HL-60/S4 treated with phorbol 12-myristate 13-acetate at 8.2 ng/mL for 4 days and 3 days (cell line): ENCODE measurements around the gene WDR75.

Experiments
- in situ Hi-C: fragments of 300-500 bp; cut with MboI; formaldehyde crosslinking; loops from 2 replicates; pipeline ENCODE4 v1.15.0; 2022; ENCODE audit warnings: low sequenced_read_pairs

WDR75 gene

DNA sequence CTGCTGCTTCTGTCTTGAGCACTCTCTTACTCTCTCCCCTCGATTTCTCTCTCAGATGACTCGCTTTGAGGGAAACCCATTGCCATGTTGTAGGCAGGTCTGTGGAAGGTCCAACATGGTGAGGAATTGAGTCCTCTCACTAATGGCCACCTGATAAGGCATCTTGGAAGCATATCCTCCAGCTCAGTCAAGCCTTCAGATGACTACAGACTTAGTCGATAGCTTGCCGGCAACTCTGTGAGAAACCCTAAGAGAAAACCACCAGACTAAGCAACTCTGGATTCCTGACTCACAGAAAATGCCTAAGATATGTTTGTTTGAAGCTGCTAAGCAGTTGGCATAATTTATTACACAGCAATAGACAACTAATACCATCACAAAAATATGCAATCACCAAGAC, 51.2 kb downstream of the WDR75 start:
- in situ Hi-C loops = no loop called here

DNA sequence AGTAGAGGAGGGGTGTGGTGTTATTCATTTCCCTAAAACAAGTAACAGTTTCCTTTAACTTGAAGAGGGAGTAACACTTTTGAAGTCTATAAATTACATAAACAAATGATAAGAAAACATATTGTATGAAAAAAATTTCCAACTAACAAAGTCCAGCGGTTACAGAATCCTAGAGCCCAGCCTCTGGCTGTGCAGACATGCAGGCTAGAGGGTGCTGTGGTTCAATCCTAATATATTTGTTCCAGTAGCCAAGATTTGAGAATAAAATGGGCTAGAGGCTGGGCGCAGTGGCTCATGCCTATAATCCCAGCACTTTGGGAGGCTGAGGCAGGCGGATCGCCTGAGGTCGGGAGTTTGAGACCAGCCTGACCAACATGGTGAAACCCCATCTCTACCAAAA, 56.9 kb downstream of the WDR75 start:
- in situ Hi-C loops = no loop called here

DNA sequence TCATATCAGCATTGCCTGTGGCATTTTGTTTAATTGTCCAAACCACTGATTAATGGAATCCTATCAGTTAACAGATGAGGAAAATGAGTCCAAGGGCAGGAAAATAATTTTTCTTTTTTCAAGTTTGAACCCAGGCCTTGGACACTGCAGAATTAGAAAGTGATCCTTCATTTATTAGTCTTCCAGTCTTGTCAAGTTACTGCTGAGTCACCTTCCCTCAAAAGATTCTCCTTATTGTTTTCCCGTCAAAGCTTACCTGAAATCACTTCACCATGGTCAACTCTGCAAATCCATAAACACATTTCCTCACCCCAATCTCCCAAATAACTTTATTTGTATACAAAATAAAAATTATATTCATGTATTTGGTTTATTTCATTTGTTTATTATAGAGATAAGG, 57.9 kb downstream of the WDR75 start:
- in situ Hi-C loops = no loop called here

DNA sequence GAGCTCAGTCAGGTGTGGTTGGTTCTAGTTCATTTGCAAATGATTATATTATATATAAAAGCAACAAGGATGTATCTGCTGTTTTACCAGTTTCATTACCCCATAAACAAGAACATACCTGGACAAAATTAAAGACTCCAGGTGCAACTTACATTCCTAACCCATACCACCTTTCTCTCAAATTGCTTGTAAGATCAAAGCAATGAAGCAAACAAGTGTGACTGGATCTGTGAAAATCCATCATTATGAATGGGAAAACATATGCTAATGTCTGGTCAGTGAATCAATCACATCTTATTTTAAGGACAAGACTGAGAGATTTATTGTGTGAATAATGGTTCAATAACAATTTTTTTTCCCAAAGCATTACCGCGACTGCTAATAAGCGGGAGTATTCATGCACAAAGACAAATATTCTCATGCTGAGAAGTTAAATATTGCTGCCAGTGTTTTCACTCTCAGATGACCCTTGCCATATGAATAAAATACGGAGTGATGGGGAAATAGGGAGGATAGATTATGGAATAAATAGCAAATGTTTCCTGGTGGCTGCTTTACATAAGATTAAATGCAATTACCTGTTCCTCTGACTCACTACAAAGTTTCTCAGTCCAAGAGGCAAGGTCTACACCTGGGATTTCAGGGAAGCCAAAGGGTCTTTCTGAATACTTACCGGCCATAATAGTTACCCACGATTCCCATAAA, 59.3 kb downstream of the WDR75 start:
- in situ Hi-C loops = no loop called here

DNA sequence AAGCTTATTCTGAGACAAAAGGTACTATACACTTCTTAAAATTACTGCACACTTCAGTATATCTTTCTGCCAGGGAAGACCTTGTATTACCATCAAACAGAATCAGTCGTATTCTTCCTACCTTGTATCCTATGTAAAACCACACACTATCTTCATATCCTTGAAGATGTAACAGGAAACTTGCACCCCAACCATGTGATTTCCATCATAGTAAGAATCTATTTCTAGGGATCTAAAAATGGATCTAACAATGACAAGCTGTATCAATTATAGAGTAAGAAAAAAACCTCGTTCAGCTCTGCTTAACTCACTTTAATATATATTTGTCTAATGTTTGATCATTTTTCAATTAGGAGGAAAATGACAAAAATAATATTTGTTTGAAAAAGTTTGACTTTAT, 60.2 kb downstream of the WDR75 start:
- in situ Hi-C loops = no loop called here

DNA sequence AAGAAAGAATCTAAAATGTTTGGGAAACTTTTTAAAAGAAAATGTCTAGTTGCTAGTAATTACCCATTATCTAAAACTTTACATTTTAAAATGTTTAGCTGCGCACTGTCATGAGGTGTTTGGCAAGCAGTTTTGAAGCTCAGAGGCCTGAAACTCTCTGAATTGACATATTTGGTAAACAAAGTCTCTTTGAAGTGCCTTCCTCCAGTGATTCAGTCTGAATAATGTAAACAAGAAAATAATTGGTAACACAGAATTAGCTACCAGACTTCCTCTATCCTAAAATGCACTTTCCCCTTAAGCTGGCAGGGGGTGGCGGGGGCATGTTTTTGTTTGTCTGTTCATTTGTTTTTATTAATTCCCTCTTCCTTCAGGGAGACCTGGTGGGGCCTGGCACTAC, 61.4 kb downstream of the WDR75 start:
- in situ Hi-C loops = no loop called here

DNA sequence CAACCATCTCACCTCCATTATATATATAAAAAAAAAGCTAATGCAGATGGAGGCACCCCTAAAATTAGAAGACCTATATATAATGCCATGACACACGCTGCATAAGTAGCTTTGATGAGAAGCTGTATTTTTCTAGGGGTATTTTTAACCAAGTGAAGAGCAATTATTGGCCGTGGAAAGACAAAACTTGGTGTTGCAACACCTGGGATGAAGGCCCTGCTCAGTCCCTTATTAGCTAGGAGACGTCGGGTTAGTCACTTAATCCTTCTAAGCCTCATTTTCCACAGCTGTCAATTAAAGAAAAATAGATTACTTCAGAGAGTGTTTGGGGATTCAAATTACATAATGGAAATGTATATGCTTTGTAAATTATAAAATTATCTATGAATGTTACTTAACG, 63.0 kb downstream of the WDR75 start:
- in situ Hi-C loops = no loop called here

DNA sequence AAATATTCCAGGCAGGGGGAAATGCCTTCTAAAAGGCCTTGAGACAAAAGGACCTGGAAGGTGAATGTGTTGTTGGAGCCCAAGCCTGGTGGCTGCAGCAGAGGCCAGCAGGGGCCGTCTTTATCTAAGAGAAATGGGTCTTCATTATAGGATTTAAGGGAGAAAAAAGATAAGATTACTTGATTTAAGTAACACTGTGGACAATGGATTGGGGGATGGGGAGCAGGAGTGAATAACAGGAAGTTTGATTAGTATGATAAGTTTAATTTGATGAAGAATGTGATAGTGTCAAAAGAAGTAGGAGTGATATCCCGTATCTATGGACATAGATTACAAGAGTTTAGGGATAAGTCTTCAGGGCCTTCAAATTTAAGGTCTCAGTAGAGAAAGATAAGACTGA, 64.2 kb downstream of the WDR75 start:
- in situ Hi-C loops = no loop called here

DNA sequence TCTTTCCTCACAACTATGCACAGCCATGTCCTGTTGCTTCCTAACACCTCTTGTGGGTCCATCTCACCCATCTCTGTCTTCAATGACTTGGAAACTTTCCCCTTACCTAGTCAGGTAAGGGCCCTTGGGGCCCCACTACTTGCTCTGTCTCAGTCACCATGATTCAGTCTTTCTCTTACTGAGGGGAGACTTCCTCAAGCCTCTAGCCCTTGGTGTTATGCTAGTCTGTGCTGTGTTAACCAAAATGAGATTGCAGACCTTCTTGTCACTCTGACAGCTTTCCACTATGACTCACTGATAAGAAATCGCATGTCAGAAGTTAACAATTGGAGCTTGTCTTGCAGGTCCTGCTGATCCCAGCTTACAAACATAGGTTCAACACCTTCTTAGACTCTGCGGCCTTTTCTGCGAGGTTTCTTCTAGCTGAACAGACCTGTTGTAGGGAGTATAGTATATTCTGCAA, 65.3 kb downstream of the WDR75 start:
- in situ Hi-C loops = no loop called here

DNA sequence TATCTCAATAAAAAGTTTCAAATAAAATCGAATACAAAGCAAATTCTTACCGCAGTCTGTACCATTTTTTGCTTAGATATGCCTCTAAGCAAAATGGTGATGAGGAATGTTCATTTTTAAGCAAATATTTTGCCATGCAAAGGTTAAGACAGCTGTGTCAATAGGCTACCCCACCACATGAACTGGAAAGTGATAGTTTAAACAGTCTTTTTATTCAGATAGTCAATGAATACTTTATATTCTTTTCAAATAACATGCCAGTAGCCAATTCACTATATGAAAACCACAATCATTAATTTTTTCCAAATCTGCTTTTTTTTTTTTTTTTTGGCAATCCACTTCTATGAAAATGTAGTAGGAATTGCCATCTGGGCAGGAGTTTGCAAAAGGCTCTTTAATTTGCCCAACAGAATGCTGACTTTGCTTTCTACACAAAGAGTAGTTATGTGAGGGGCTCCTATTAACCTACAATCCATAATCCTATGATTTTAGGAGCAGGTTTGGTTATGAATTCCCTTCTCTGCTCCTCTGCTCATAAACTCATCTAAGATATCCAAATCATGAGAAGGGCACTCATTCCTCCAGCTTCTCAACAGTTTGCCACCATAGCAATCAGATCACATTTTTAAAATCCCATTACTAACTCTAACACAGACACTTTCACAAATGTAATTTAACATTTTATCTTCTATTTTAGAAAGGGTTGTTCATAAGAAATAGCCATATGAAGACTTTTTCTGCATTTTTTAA, 70.1 kb downstream of the WDR75 start:
- in situ Hi-C loops = no loop called here

DNA sequence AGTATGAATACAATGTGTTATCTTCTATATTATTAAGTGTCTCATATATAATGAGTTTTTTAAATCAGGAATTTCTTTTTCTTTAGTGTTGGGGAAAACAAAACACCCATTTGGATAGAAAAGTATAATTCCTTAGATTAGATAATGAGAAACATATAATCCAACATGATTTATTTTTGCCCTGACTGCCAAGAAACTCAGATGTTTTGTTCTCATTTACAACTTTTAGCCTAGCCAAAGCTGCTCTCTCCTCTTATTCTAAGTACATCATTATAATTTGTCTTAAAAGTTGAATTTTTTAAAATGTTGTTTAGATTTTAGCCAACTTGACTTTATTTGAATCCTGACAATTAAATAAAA, 70.7 kb downstream of the WDR75 start:
- in situ Hi-C loops = no loop called here

DNA sequence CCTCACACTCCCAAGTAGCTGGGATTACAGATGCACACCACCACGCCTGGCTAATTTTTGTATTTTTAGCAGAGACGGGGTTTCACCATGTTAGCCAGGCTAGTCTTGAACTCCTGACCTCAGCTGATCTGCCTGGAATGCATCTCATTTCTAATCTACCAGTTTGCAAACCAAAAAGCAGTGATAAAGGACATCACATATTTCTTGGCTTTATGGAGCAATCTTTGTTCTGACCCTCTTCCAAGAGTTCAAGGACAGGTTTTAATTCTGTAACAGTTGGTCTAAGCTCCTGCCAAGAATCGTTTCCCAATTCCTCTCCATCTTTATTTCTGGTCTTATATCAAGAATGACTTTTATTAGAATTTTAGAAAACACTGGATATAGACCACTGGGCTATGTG, 71.6 kb downstream of the WDR75 start:
- in situ Hi-C loops = no loop called here

DNA sequence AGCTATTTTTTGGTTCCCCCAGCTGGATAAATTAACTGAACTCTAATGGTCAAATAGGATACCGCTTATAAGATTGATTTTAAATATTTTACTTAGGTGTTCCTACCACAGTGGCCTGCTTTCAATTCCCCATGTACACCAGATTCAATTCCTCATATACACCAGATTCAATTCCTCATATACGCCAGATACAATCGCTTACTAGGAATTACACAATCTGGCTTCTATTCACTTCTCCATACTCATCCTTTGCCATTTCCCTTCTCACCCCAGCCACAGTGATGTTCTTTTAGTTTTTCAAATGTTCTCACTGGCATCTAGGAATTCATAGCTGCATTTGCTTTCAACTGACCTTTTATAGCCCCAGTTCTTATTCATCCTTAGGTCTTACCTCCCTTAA, 72.8 kb downstream of the WDR75 start:
- in situ Hi-C loops = no loop called here

DNA sequence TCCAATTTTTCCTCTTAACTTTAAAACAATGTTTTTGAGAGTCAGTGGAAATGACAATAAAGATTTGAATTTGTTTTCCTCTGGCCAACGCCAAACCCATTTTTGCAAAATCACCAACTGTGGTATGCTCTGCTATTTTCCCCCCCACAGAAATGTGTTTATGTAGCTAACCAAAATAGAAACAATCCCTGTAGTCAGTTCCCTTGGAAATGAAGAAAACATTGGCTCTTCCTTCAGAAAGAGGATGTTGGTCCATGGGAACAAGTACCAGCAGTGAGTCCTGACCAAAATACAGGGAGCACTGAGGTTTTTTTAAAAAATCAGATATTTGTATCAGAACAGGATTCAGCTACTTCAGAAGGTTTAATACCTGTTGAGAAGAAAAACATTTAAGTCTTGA, 74.0 kb downstream of the WDR75 start:
- in situ Hi-C loops = no loop called here

DNA sequence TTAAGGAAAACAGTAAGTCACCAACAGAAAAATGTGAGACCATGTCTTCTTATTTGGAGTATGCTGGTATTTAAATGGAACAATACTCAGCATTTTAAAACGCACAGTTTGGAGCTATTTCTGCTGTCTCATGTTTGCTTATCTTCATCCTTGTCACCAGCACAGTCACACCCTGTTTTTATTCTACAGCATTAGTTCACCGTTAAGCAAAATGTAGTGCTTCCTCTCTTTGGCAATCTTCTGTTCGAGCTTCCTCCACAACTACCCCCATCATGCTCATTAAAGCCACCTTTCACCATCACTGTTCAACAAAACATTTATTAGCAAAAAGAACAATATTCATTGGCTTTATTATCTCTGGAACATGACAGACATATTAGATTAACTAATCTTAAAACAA, 75.3 kb downstream of the WDR75 start:
- in situ Hi-C loops = no loop called here

DNA sequence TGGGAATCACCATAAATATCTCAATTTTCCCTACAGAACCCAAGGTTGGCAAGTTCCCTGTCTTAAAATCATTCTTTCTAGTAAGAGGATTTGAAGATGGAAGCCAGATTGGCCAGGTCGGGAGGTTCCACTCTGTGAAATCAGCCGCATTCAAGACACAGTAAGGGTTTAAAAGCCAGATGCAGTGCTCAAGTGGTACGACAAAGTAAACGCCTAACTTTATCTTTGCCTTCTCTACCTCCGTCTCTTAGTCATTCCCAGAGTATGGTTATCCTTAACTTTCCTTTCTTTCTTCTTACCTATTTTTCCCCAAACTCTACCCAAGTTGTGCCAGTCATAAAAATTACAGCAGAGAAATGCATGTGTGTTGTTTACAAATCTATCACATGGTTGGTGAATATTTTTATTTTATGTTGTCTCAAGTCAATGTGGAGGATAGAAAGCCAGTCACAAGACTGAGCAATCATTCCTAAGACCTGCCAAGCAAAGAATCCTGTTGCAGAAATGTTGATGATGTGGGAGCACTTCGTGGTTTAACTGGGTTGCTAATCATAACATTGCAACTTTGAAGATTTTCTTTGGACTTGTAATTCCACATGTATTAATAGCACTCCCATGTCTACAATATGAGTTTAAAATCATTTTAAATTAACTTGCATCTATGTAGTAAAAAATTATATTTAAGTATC, 76.7 kb downstream of the WDR75 start:
- in situ Hi-C loops = no loop called here

DNA sequence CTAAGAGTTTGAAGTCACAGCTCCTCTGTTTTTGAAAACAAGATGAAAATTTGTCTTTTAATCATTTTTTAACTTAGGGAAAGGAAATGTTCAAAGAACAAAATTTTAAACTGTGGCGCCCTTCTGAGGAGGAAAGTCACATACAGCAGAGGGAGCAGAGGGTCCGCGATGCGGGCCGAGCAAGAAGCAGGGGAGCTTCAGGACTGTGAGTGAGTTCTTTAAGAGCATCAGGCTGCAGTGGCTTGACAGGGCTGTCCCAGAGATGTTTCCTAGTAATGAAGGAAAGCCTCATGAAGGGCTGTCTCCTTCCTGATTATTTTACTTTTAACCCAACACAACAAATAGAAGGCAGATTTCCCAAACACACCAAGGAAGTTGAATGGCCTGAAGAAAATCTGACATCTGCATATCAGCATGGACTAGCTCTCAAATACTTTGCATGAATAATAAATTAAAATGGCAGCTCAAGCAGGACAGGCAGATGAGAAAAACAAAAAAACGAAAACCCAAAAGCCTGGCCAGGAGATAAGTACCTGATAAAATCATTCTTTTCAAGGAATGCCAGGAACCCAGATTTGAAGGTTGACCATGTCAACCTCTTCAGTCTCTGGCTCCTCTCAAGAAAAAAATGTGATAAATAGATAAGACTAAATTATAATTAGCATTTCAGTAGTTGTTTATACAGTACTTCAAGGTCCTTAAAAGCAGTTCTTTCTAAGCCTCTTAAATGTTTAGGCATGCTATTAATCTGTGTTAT, 78.5 kb downstream of the WDR75 start:
- in situ Hi-C loops = no loop called here

DNA sequence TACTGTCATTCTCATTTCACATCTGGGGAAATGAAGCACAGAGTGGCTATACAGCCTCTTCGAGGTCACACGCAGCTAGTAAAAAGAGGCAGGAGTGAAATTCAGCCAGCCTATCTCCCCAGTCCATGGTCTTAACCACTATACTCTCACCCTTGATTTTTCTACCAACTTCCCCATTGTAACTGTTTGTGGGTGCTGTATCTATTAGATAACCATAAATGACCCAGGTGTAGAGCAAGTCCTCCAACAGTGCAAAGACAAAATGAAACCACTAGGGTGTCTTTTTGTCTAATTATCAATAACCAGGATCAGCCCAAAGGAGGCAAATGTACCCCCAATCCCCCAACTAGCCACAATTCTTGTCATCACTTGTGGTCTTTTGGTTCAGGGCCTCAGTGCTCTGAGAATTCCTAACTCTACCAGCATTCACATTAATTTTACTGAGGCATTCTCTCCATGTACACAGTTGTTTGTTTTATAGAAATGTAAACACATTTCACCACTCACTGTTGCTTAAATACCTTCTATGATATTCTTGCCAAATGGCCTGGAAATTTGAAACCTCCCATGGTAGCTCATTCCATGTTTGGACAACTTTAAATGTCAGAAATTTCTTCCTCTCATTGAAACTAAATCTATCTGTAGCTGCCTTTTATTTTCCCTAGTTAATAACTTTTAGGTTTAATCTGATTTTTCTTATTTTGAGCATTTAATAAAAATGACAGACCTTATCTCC, 80.6 kb downstream of the WDR75 start:
- in situ Hi-C loops = no loop called here

DNA sequence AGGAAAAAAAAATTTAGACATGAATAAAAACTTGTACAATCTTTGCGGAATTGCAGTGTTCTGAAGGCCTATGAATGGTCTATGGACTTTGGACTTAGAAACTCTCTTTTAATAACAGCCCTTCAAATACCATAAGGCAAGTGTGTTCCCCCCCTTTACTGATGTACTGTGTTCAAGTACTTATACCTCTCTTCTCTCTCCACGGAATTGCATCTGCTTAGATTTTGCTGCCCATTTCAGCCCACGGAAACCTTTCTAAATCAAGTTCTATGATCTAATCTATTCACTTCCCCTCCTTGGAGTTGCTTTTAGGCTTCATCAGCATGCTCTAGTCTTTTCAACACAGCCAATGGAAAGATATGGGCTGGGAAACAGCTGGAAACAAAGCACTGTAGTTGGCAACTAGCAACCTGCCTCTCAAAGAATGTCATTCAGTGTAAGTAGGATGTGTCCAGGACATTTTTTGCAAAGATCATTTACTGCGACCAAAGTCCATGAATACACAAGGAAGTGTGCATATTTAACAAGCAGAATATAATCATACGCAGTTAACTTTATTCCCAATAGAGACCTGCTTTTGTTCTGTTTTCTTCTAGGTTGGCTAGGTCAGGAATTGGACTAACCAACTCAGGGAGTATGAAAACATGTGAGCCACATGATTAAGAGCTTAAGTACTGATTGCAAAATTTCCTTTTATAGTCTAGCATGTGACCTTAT, 81.3 kb downstream of the WDR75 start:
- in situ Hi-C loops = no loop called here

DNA sequence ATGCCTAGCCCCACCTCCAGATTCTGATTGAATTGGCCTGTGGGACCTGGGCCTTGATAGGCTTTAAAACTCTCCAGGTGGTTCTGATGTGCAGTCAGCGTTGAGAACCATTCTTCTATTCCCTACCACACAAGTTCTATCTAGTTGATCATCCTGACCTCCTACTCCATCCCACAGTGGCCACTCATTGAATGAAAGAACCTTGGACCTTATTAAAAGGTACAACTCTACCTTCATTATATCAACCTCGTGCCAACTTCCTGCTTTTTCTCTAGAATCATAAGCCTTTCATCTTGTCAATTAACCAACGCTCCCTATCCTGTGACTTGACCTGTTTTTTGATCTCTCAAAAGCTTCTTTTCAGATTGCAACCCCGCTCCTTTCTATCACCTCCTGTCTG, 83.5 kb downstream of the WDR75 start:
- in situ Hi-C loops = no loop called here
